K562 (cell line): ENCODE measurements around the gene KLHL29. TPM values are rescaled to one million over a fixed set of nuclear protein-coding genes. Genes with fewer than 3 reads are reported as not detected.

ENCODE experiments used
- ATAC-seq: fragments of 200-7000 bp; cut with Tn5 transposase; 3 replicates; pipeline ENCODE4 v1.9.1; 2020; ENCODE audit warnings: moderate library complexity
- BruUV-seq: library from RNA; stranded (reverse); fragments of 400-500 nt; replicated peaks from 2 replicates; lab custom pipeline; 2021; lab: Mats Ljungman, UMichigan
- CTCF ChIA-PET: fragments of 300-600 bp; formaldehyde crosslinking; extraction: SDS; loops from one replicate; lab custom pipeline; 2021; ENCODE audit warnings: low intra/inter-chr PET ratio; lab: Yijun Ruan, JAX
- POLR2A ChIA-PET: fragments of 300-600, 350-650 bp; sonication (Branson Sonifier 250); formaldehyde crosslinking; extraction: SDS; loops from one replicate; lab custom pipeline; 2021; ENCODE audit warnings: antibody characterized with exemption, inconsistent platforms; lab: Yijun Ruan, JAX
- DNase-seq, 4 experiments: peaks; one replicate each; pipeline versions ENCODE4 v3.0.0 to v3.0.0-alpha.2; 2011 to 2018; ENCODE audit warnings: low spot score in 3 of 4, mixed read lengths in 3 of 4; ENCODE audit errors: extremely low read depth in 1 of 4
- FAIRE-seq: peaks from 2 replicates; lab custom pipeline; 2011; peaks lifted over from hg19 to GRCh38; lab: Jason Lieb, UNC
- H2AFZ ChIP-seq: 2 replicates; pipeline ENCODE4 v1.6.0; 2011; ENCODE audit warnings: low read depth, low read length, control low read depth, inconsistent platforms
- H3K27ac ChIP-seq: fragments of 200-600 bp; 3 replicates; pipeline ENCODE4 v1.8.0; 2011; ENCODE audit warnings: low read depth, mild to moderate bottlenecking, control low read depth, inconsistent platforms, low read length, moderate library complexity, mixed read lengths; ENCODE audit errors: extremely low read depth
- H3K27me3 ChIP-seq, 2 experiments: fragments of 300-600 bp in 1 of 2; 2 replicates in 1 of 2; 3 replicates in 1 of 2; pipeline versions ENCODE4 v1.6.0 to v1.8.0; 2011; ENCODE audit warnings: inconsistent platforms in 2 of 2, low read length in 2 of 2, mild to moderate bottlenecking in 1 of 2, mixed read lengths in 1 of 2, moderate library complexity in 1 of 2; ENCODE audit not compliant: control insufficient read depth in 2 of 2, insufficient read depth in 2 of 2
- H3K36me3 ChIP-seq: fragments of 300-600 bp; 3 replicates; pipeline ENCODE4 v1.8.0; 2011; ENCODE audit warnings: mild to moderate bottlenecking, low read length, inconsistent platforms; ENCODE audit not compliant: control insufficient read depth, insufficient read depth
- H3K4me1 ChIP-seq, 2 experiments: fragments of 200-600 bp in 1 of 2; replicated peaks in 1 of 2; 2 replicates in 1 of 2; 3 replicates in 1 of 2; pipeline versions ENCODE4 v1.5.1 to v1.8.0; 2011; ENCODE audit warnings: inconsistent platforms in 2 of 2, low read length in 2 of 2, mild to moderate bottlenecking in 1 of 2, mixed read lengths in 1 of 2, moderate library complexity in 1 of 2; ENCODE audit not compliant: control insufficient read depth in 2 of 2, insufficient read depth in 2 of 2
- H3K4me2 ChIP-seq: 2 replicates; pipeline ENCODE4 v1.6.1; 2011; ENCODE audit warnings: low read length, control low read depth, inconsistent platforms, mixed read lengths; ENCODE audit not compliant: insufficient read depth
- H3K4me3 ChIP-seq: fragments of 200-600 bp; sonication (generic), shearing (Covaris generic); 2 replicates; pipeline ENCODE4 v1.5.1; 2016; ENCODE audit warnings: control low read depth, inconsistent platforms
- H3K79me2 ChIP-seq: fragments of 200-600 bp; 3 replicates; pipeline ENCODE4 v1.8.0; 2011; ENCODE audit warnings: low read length, inconsistent platforms; ENCODE audit not compliant: control insufficient read depth, insufficient read depth
- H3K9ac ChIP-seq, 2 experiments: 2 replicates each; pipeline versions ENCODE4 v1.6.0 to v1.6.1; 2011; ENCODE audit warnings: low read depth in 2 of 2, low read length in 2 of 2, control low read depth in 1 of 2, inconsistent platforms in 1 of 2, mild to moderate bottlenecking in 1 of 2, mixed read lengths in 1 of 2; ENCODE audit not compliant: insufficient read depth in 1 of 2
- H3K9me1 ChIP-seq: one replicate; pipeline ENCODE4 v1.6.0; 2011; ENCODE audit warnings: inconsistent platforms, mild to moderate bottlenecking, low read length, moderate library complexity; ENCODE audit not compliant: control insufficient read depth, insufficient read depth
- H3K9me3 ChIP-seq: replicated peaks from 2 replicates; pipeline ENCODE4 v1.5.1; 2011; ENCODE audit warnings: low read depth, low read length, inconsistent platforms; ENCODE audit not compliant: control insufficient read depth, insufficient read depth
- H4K20me1 ChIP-seq: replicated peaks from 2 replicates; pipeline ENCODE4 v1.6.1; 2011; ENCODE audit warnings: low read length, inconsistent platforms, mixed read lengths; ENCODE audit not compliant: control insufficient read depth, insufficient read depth
- EHMT2 ChIP-seq: fragments of 450-650 bp; IDR thresholded peaks from 2 replicates; pipeline ENCODE4 v1.6.1; 2018; ENCODE audit warnings: antibody characterized with exemption
- HNRNPUL1 ChIP-seq: fragments of 200-400 bp; formaldehyde crosslinking; IDR thresholded peaks from 2 replicates; pipeline ENCODE4 v1.6.1; 2017; ENCODE audit warnings: low read length
- PHF21A ChIP-seq: fragments of 450-650 bp; IDR thresholded peaks from 2 replicates; pipeline ENCODE4 v1.6.1; 2017; ENCODE audit warnings: low read depth, borderline replicate concordance
- SRF ChIP-seq, 2 experiments: fragments of 250-450, 450-650 bp in 1 of 2; sonication (Bioruptor Pico) in 1 of 2; sonication (generic) in 1 of 2; formaldehyde crosslinking; IDR thresholded peaks; 2 replicates each; pipeline versions ENCODE4 v1.5.0 to v1.5.1; 2020 to 2022; ENCODE audit warnings: mild to moderate bottlenecking in 1 of 2, missing genetic modification reagents in 1 of 2
- TCFL5 ChIP-seq: fragments of 250-450 bp; sonication (Bioruptor Pico); conservative IDR thresholded peaks from 2 replicates; pipeline ENCODE4 v1.6.1; 2021; ENCODE audit warnings: mild to moderate bottlenecking, moderate library complexity, matching md5 sums
- ZNF184 ChIP-seq: sonication (generic); formaldehyde crosslinking; IDR thresholded peaks from 2 replicates; pipeline ENCODE4 v1.5.0; 2020; ENCODE audit warnings: missing genetic modification reagents
- ZNF311 ChIP-seq: fragments of 250-450 bp; sonication (Bioruptor Pico); IDR thresholded peaks from 2 replicates; pipeline ENCODE4 v1.4.0; 2020; ENCODE audit warnings: mild to moderate bottlenecking, moderate library complexity
- ZNF695 ChIP-seq: fragments of 450-650 bp; formaldehyde crosslinking; IDR thresholded peaks from 2 replicates; pipeline ENCODE4 v1.4.0; 2020; ENCODE audit warnings: mild to moderate bottlenecking, moderate library complexity
- ZNF780A ChIP-seq: fragments of 250-450 bp; sonication (Bioruptor Pico); IDR thresholded peaks from 2 replicates; pipeline ENCODE4 v1.5.0; 2021; ENCODE audit warnings: mild to moderate bottlenecking
- WGBS: fragments of 100-300 bp; shearing (Covaris generic); methylation state at CpG from one replicate; pipeline ENCODE4 v1.1.6; 2016; ENCODE audit warnings: low coverage, mixed read lengths; ENCODE audit not compliant: insufficient coverage; ENCODE audit errors: missing lambda C conversion rate; 5-methylcytosine and 5-hydroxymethylcytosine counted together
- in situ Hi-C: fragments of 300-500 bp; cut with MboI; formaldehyde crosslinking; loops from 4 replicates; pipeline ENCODE4 v1.15.0; 2018; ENCODE audit warnings: inconsistent platforms, mixed read lengths
- intact Hi-C: fragments of 100-400 bp; cut with micrococcal nuclease; formaldehyde crosslinking; loops from 2 replicates; pipeline ENCODE4 v1.14.2; 2022
- polyA plus RNA-seq, 8 experiments: library from polyadenylated mRNA; depleted of rRNA in 4 of 8; stranded (reverse) in 5 of 8; unstranded in 3 of 8; fragments of >200 nt; fragmentation: Nextera tagmentation in 2 of 8; fragmentation: Illumina TruSeq in 1 of 8; extraction: Ambion mirVana in 2 of 8; extraction: Trizol in 1 of 8; gene quantifications; 2 replicates each; pipeline versions ENCODE4 v1.2.1 to v1.2.3, GENCODE V29; 2011 to 2014; ENCODE audit warnings: inconsistent platforms in 1 of 8, missing spikeins in 1 of 8
- total RNA-seq, 7 experiments: library from RNA; depleted of rRNA in 6 of 7; stranded (reverse); fragments of >200 nt in 6 of 7; fragmentation: Illumina TruSeq in 2 of 7; extraction: Trizol in 2 of 7; gene quantifications; 2 replicates each; pipeline versions ENCODE4 v1.2.1 to v1.2.3, GENCODE V29; 2011 to 2021; ENCODE audit warnings: low replicate concordance in 1 of 7

KLHL29 gene
- total and polyA plus RNA-seq, 9 of the 15 experiments (the other 6 are each of a cell fraction or from before 2014, with no cell fraction given), result 0.03 to 0.31 (median 0.08) TPM; not detected in 1

DNA sequence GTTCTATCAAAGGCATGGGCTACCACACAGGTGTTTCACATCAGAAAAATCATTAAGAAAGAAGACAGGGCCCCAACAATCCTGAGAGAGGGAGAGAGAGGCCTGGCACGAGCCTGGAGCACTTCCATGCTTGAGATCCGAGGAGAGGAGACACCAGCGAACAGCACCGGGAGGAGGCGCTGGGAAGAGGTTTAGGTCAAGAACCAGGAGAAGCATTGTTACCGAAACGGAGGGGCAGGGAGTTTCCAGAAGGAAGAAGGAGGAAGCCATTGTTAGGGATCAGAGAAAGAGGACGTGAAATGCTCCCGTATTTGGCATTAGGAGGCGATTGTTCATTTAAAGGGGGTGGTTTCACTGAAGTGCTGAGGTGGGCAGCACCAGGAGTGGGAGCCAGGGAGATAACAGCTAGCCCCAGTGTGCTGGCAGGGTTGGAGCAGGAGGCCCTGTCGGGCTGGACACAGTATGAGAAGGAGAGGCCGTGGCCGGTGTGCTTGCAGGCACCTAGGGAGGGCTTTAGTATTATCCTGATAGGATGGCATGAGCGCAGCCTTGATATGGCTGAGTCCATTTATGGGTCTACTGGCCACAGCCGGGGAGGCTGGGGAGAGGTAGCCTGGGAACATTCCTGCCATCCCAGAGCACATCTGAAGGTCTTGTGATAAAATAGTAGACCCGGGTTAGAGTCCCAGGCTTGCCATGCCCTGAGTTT is 244.9 kb downstream of the KLHL29 start:
- DNase-seq (no peak), ATAC-seq (no peak), FAIRE-seq (no peak)
- ChIA-PET POLR2A (interaction anchor here (0.8 kb wide), 1 partner anchor 9 kb away, joined by 4 read pairs; no protein-coding TSS in a partner anchor), CTCF (no interaction called here)
- no peak overlapping the region for H2AFZ ChIP-seq
- TF ChIP-seq PHF21A, result no peak
- no peak for TF ChIP-seq ZNF184
- TF ChIP-seq TCFL5 (CRISPR knock-in tag), result no peak
- TF ChIP-seq HNRNPUL1, result no peak
- TF ChIP-seq EHMT2, result no peak
- TF ChIP-seq ZNF780A (CRISPR knock-in tag), result no peak
- no peak for TF ChIP-seq ZNF695 (CRISPR knock-in tag)
- TF ChIP-seq ZNF311 (CRISPR knock-in tag), result no peak
- TF ChIP-seq SRF (CRISPR knock-in tag; IDR thresholded peaks at IDR 0.05), result no peak
- H3K9me3 ChIP-seq, result no peaks in the 10 kb centered on the region
- no peaks in the 10 kb centered on the region for H4K20me1 ChIP-seq
- H3K27me3 ChIP-seq, result peaks cover 32 to 86% of the 10 kb centered on the region in 2 experiments
- H3K36me3 ChIP-seq, result no peaks in the 10 kb centered on the region
- no peaks in the 10 kb centered on the region for H3K9me1 ChIP-seq
- no peak overlapping the region for H3K27ac ChIP-seq
- WGBS, result 1% methylated on average over 16 of the region's 16 CpGs
- BruUV-seq, result no TSS peak
- intact Hi-C loops, result loop anchor here (10.0 kb wide), 1 partner anchor 135 kb away; no protein-coding TSS in a partner anchor
- no peaks in the 10 kb centered on the region for H3K79me2 ChIP-seq
- H3K4me3 ChIP-seq, result no peak overlapping the region
- no peak overlapping the region for H3K4me2 ChIP-seq
- in situ Hi-C loops, result no loop called here
- peaks cover 0 to 9% of the 10 kb centered on the region in 2 experiments; a peak in 2 of 5 replicates for H3K4me1 ChIP-seq
- no peak overlapping the region for H3K9ac ChIP-seq
